Mesodermal cell (in vitro differentiated cells): ENCODE measurements around the gene CAND2.
"Not testable (repeated sequence)": the region's sequence is repeated elsewhere in the genome, so short reads cannot be mapped to it uniquely, and the experiment has no call there.

Source experiments
- H3K27ac ChIP-seq: 2 replicates; pipeline ENCODE4 v1.7.0; 2013; ENCODE audit warnings: mild to moderate bottlenecking, low read depth, low read length, moderate library complexity; ENCODE audit not compliant: severe bottlenecking
- H3K36me3 ChIP-seq: 2 replicates; pipeline ENCODE4 v1.7.1; 2013; ENCODE audit warnings: mild to moderate bottlenecking, low read length, moderate library complexity; ENCODE audit not compliant: control insufficient read depth, insufficient read depth
- H3K4me1 ChIP-seq: one replicate; pipeline ENCODE4 v1.7.1; 2013; ENCODE audit warnings: mild to moderate bottlenecking, low read length; ENCODE audit not compliant: insufficient read depth, control insufficient read depth, poor library complexity, severe bottlenecking
- H3K4me3 ChIP-seq: 2 replicates; pipeline ENCODE4 v1.7.0; 2013; ENCODE audit warnings: low read length, control low read depth, mild to moderate bottlenecking; ENCODE audit not compliant: insufficient read depth, poor library complexity, severe bottlenecking; ENCODE audit errors: extremely low read depth
- H3K9me3 ChIP-seq: 2 replicates; pipeline ENCODE4 v1.7.1; 2013; ENCODE audit warnings: mild to moderate bottlenecking, low read length, moderate library complexity; ENCODE audit not compliant: control insufficient read depth
- WGBS, 2 experiments: methylation state at CpG; one replicate each; pipeline ENCODE4 v1.1.5; 2013; ENCODE audit warnings: missing lambda C conversion rate in 2 of 2; ENCODE audit not compliant: insufficient coverage in 2 of 2; 5-methylcytosine and 5-hydroxymethylcytosine counted together

The CAND2 gene

GRCh38 chr3:12771236-12771635, 25.2 kb upstream of the CAND2 start:
- no peak overlapping the region for H3K4me3 ChIP-seq
- H3K4me1 ChIP-seq: no peaks in the 10 kb centered on the region
- peaks cover 3% of the 10 kb centered on the region for H3K9me3 ChIP-seq
- no peaks in the 10 kb centered on the region for H3K36me3 ChIP-seq
- WGBS, 2 experiments: 88 to 89% methylated on average over 7 to 9 of the region's 9 CpGs
- no peak overlapping the region for H3K27ac ChIP-seq

GRCh38 chr3:12772462-12772861, 24.0 kb upstream of the CAND2 start:
- no peak overlapping the region for H3K4me3 ChIP-seq

GRCh38 chr3:12773030-12773709, 23.3 kb upstream of the CAND2 start:
- no peaks in the 10 kb centered on the region for H3K4me1 ChIP-seq
- no peak overlapping the region for H3K4me3 ChIP-seq
- WGBS, 2 experiments: 83% methylated on average over 1 of the region's 2 CpGs; no CpG with 5 or more reads in 1 of the 2 experiments
- no peaks in the 10 kb centered on the region for H3K36me3 ChIP-seq
- peaks cover 3% of the 10 kb centered on the region for H3K9me3 ChIP-seq
- H3K27ac ChIP-seq: no peak overlapping the region

More at GRCh38 chr3:12772462-12772861, 24.0 kb upstream of the CAND2 start:
- Histone ChIP-seq H3K4me1 (no peaks in the 10 kb centered on the region), H3K36me3 (no peaks in the 10 kb centered on the region), H3K9me3 (peaks cover 3% of the 10 kb centered on the region), H3K27ac (no peak overlapping the region)
- 78 to 87% methylated on average over 4 to 5 of the region's 5 CpGs for WGBS, 2 experiments

DNA sequence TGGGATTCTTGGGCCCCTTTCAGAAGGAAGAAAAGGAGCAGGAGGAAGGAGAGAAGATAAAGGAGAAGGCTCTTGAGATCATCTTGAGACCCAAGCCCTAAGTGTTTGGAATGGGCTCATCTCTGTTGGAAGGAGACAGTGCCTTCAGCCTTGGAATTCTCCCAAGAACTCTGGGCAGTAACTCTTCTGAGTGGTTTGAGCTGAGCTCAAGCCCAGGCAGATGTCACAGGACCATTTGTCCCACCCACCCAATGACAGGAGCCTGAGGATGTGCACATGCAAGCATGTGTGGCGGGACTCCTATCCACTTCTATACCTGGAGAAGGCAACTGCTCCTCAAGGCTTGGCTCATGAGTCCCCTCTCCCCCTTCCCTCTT, 22.8 kb upstream of the CAND2 start:
- no peaks in the 10 kb centered on the region for H3K36me3 ChIP-seq
- 100% methylated on average over 1 of the region's 1 CpG for WGBS, 2 experiments

GRCh38 chr3:12774619-12775018, 21.9 kb upstream of the CAND2 start:
- no peaks in the 10 kb centered on the region for H3K36me3 ChIP-seq
- no peak overlapping the region for H3K27ac ChIP-seq
- H3K4me1 ChIP-seq: no peaks in the 10 kb centered on the region
- no peak overlapping the region for H3K4me3 ChIP-seq
- H3K9me3 ChIP-seq: peaks cover 3% of the 10 kb centered on the region
- 74 to 76% methylated on average over 4 of the region's 4 CpGs for WGBS, 2 experiments

More for the DNA sequence above, 22.8 kb upstream of the CAND2 start:
- Histone ChIP-seq H3K4me1 (no peaks in the 10 kb centered on the region), H3K4me3 (no peak overlapping the region), H3K27ac (no peak overlapping the region), H3K9me3 (peaks cover 3% of the 10 kb centered on the region)

DNA sequence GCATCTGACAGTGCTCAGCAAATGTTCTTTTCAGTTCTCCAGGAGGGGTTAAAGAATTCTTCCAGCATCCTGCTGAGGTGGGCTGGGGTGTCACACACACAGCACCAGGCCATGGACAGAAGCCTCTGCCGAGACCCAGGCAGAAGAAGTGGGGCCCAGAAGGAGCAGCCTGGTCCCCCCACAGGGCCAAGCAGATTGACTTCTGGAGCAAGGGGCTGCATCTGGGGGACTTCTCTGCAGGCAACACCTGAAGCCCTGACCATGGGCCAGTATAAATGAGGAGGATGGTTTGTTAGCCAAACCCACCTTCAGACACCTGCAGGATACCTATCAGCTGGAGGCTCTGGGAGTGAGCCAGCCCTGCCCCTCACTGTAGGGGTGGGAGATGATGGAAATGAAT, 21.3 kb upstream of the CAND2 start:
- no peaks in the 10 kb centered on the region for H3K4me1 ChIP-seq
- peaks cover 3% of the 10 kb centered on the region for H3K9me3 ChIP-seq
- 80 to 100% methylated on average over 1 of the region's 1 CpG for WGBS, 2 experiments
- H3K4me3 ChIP-seq: no peak overlapping the region
- H3K27ac ChIP-seq: no peak overlapping the region
- no peaks in the 10 kb centered on the region for H3K36me3 ChIP-seq

- 79 to 100% methylated on average over 1 to 4 of the region's 6 CpGs for WGBS, 2 experiments
- not testable (repeated sequence) for H3K36me3 ChIP-seq, H3K9me3 ChIP-seq
Measured at GRCh38 chr3:12775970-12776369, 20.5 kb upstream of the CAND2 start.

DNA sequence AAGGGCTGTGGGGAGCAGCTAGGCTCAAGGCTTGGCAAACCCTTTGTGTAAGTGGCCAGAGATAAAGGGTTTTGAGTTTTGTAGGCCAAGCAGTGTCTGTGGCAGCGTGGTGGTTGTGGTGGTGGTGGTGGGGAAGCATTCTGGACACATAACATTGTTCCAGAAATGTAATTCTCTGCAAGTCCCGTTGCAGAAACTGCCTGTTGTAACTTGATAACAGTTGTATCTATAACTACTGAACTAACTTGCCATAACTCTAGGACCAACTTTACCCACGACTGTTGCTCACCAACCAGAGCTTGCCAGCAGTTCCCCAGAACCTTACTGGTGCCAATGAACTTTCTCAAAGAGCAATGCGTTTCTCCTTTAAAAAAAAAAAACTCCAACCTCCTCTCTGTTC, 19.3 kb upstream of the CAND2 start:
- H3K4me1 ChIP-seq: no peaks in the 10 kb centered on the region
- H3K36me3 ChIP-seq: no peaks in the 10 kb centered on the region
- WGBS, 2 experiments: 89 to 97% methylated on average over 3 of the region's 4 CpGs
- no peak overlapping the region for H3K4me3 ChIP-seq
- H3K27ac ChIP-seq: no peak overlapping the region
- peaks cover 3% of the 10 kb centered on the region for H3K9me3 ChIP-seq

More at GRCh38 chr3:12775970-12776369, 20.5 kb upstream of the CAND2 start:
- H3K4me1 ChIP-seq, H3K4me3 ChIP-seq, H3K27ac ChIP-seq: not testable (repeated sequence)

DNA sequence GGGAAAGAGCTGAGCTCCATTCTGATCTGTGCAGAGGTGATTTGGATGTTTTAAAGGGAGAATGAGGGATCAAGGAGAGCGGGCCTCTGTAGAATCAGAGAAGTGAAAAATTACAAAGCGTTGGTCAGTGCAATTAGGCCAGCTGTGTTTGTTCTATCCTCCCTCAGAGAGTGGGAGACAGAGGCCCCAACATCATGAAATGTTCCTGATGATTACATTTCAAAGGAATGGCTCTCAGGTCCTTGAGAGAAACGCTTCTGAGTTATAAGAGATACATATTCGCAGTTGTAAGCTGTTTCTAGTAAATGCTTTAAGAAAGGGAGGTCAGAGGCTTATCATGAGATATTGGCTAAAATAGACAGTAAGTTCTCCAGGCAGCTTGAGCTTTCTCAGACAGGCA, 15.7 kb upstream of the CAND2 start:
- Histone ChIP-seq H3K4me1 (no peaks in the 10 kb centered on the region), H3K27ac (no peak overlapping the region), H3K36me3 (no peaks in the 10 kb centered on the region), H3K4me3 (no peak overlapping the region), H3K9me3 (no peaks in the 10 kb centered on the region)
- WGBS, 2 experiments: 88 to 93% methylated on average over 3 to 4 of the region's 4 CpGs

DNA sequence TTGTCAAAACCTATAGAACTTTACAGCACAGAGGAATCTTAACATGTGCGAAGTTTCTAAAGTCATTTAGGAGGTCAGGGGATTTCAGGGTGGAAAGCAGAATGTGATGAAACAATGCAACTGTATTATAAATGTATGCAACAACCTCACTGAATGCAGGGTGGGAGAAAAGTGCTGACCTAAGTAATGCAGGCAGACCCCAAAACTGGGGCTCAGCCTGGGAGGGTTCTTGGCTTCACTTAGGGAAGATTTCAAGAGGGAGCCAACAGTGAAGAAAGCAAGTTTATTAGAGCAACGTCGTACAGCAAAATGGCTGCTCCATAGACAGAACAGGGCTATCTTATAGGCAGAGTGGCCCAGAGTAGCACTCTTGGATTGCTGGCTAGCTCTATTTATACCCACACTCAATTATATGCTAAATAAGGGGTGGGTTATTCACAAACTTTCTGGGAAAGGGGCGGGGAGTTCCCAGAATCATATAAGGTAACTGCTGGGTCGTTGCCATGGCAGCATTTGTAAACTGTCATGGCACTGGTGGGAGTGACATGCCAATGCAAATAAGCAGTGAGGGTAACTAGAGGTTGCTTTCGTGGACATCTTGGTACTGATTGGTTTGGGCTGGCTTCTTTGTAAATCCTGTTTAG, 14.2 kb upstream of the CAND2 start:
- WGBS, 2 experiments: 57 to 77% methylated on average over 2 to 5 of the region's 6 CpGs

GRCh38 chr3:12785096-12785495, 11.4 kb upstream of the CAND2 start:
- 34 to 67% methylated on average over 3 to 4 of the region's 4 CpGs for WGBS, 2 experiments
- Histone ChIP-seq H3K36me3 (no peaks in the 10 kb centered on the region), H3K4me1 (no peaks in the 10 kb centered on the region), H3K4me3 (no peak overlapping the region), H3K27ac (no peak overlapping the region), H3K9me3 (no peaks in the 10 kb centered on the region)

More for the DNA sequence above, 14.2 kb upstream of the CAND2 start:
- H3K27ac ChIP-seq: no peak overlapping the region
- H3K9me3 ChIP-seq: no peaks in the 10 kb centered on the region
- no peak overlapping the region for H3K4me3 ChIP-seq
- H3K36me3 ChIP-seq: no peaks in the 10 kb centered on the region
- H3K4me1 ChIP-seq: no peaks in the 10 kb centered on the region
